Chondrocyte (in vitro differentiated cells): Measurements from ENCODE around the gene PCID2. TPM values are rescaled to one million over a fixed set of nuclear protein-coding genes. Genes with fewer than 3 reads are reported as not detected.
A peak's percentile ranks its signal among the peaks of the same experiment; 100 is the strongest.

ENCODE experiments used
- DNase-seq: peaks from one replicate; pipeline ENCODE4 v3.0.0; 2021; ENCODE audit warnings: mixed read lengths, low spot score
- H3K27ac Mint-ChIP-seq: one replicate; pipeline ENCODE4 v1.8.0; 2021; ENCODE audit warnings: mild to moderate bottlenecking, moderate library complexity, mixed read lengths; ENCODE audit not compliant: unreplicated experiment
- H3K27me3 Mint-ChIP-seq: 2 replicates; pipeline ENCODE4 v1.8.0; 2021; ENCODE audit warnings: low read depth, mixed read lengths
- H3K36me3 Mint-ChIP-seq: 2 replicates; pipeline ENCODE4 v1.8.0; 2021; ENCODE audit warnings: low read depth, mixed read lengths
- H3K4me1 Mint-ChIP-seq: 2 replicates; pipeline ENCODE4 v1.8.0; 2021; ENCODE audit warnings: low read depth, mild to moderate bottlenecking, mixed read lengths
- H3K4me3 Mint-ChIP-seq: one replicate; pipeline ENCODE4 v1.8.0; 2021; ENCODE audit warnings: mild to moderate bottlenecking, moderate library complexity, mixed read lengths; ENCODE audit not compliant: unreplicated experiment
- H3K9me3 Mint-ChIP-seq: 2 replicates; pipeline ENCODE4 v1.8.0; 2021; ENCODE audit warnings: low read depth, mixed read lengths
- total RNA-seq: library from RNA; stranded (reverse); gene quantifications from 3 replicates; pipeline ENCODE4 v1.2.1, GENCODE V29; 2021
- TF ChIP-seq, protein P1 (sequence below): fragments of 200-600 bp; sonication (generic); IDR thresholded peaks from 2 replicates; pipeline ENCODE4 v1.5.0; 2021; ENCODE audit warnings: antibody characterized with exemption, mild to moderate bottlenecking, moderate library complexity

The PCID2 gene
- total RNA-seq, 1 donor from 2014 or later, result 32.9 TPM

DNA sequence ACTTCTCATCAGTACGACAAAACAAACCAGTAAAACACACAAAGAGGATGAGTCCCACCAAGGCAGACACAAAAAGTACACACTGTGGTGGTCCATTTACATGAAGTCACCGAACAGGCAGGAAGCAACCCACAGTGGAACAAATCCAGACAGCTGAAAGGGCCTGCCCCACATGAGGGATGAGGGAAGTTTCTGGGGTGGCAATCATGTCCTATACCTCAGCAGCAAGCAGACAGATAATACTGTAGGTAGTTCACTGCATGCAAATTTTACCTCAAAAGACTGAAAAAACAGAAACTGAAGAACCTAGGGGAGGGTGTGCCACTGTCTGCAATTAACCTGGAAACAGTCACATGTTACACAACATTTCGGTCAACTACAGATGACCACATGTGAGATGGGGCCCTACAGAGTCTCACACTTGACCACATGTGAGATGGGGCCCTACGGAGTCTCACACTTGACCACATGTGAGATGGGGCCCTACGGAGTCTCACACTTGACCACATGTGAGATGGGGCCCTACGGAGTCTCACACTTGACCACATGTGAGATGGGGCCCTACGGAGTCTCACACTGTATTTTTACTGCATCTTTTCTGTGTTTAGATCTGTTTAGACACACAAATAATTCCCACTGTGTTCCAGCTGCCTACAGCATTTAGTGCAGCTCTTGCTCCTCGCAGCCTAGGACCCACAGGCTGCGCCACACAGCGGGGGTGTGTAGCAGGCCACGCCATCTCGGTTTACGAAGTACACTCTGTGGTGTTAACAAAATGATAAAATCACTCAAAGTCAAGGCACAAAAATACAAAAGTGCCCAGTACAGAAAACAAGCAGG is 22.2 kb downstream of the PCID2 start:
- Mint-ChIP-seq H3K4me1 (peaks cover 46% of the 10 kb centered on the region), H3K9me3 (no peaks in the 10 kb centered on the region), H3K4me3 (no peak overlapping the region), H3K36me3 (peaks cover 22% of the 10 kb centered on the region), H3K27me3 (no peaks in the 10 kb centered on the region), H3K27ac (peak overlapping the region; percentile 98)
- DNase-seq, result no peak
- TF ChIP-seq, protein P1, sequence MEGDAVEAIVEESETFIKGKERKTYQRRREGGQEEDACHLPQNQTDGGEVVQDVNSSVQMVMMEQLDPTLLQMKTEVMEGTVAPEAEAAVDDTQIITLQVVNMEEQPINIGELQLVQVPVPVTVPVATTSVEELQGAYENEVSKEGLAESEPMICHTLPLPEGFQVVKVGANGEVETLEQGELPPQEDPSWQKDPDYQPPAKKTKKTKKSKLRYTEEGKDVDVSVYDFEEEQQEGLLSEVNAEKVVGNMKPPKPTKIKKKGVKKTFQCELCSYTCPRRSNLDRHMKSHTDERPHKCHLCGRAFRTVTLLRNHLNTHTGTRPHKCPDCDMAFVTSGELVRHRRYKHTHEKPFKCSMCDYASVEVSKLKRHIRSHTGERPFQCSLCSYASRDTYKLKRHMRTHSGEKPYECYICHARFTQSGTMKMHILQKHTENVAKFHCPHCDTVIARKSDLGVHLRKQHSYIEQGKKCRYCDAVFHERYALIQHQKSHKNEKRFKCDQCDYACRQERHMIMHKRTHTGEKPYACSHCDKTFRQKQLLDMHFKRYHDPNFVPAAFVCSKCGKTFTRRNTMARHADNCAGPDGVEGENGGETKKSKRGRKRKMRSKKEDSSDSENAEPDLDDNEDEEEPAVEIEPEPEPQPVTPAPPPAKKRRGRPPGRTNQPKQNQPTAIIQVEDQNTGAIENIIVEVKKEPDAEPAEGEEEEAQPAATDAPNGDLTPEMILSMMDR, result no peak

DNA sequence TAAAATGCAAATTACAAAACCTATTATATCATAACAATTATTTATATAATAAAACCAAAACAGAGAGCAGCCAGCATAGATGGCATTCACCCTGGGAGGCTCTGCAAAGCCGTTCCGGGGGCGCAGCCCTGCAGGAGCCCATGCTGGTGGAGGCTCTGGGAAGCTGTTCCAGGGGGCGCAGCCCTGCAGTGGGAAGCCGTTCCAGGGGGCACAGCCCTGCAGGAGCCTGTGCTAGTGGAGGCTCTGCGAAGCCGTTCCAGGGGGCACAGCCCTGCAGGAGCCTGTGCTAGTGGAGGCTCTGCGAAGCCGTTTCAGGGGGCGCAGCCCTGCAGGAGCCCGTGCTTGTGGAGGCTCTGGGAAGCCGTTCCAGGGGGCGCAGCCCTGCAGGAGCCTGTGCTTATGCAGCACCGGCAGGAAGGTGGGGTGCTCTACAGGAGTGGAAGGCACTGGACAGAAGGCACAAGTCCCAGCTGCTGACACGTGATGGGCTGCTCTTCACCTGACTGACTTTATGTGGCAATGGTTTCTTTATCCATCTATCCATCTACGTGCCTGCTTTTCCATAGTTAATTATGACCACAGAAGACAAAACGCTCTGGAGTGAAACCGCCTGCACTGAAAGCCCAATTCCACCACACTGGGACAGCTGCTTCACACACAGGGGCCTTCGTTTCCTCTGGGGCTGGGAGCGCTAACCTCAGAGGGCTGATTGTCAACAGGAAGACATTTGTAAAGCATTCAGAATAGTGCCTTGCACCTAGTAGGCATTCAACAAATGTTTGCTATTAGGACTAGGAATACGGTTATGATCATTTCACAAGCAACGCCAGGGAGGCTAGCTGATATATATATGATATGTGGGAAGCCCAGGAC is 23.7 kb downstream of the PCID2 start:
- DNase-seq, result no peak
- Mint-ChIP-seq H3K9me3 (no peaks in the 10 kb centered on the region), H3K27ac (no peak overlapping the region), H3K4me1 (peaks cover 53% of the 10 kb centered on the region), H3K4me3 (no peak overlapping the region), H3K27me3 (no peaks in the 10 kb centered on the region), H3K36me3 (peaks cover 19% of the 10 kb centered on the region)
- TF ChIP-seq, protein P1, result no peak

DNA sequence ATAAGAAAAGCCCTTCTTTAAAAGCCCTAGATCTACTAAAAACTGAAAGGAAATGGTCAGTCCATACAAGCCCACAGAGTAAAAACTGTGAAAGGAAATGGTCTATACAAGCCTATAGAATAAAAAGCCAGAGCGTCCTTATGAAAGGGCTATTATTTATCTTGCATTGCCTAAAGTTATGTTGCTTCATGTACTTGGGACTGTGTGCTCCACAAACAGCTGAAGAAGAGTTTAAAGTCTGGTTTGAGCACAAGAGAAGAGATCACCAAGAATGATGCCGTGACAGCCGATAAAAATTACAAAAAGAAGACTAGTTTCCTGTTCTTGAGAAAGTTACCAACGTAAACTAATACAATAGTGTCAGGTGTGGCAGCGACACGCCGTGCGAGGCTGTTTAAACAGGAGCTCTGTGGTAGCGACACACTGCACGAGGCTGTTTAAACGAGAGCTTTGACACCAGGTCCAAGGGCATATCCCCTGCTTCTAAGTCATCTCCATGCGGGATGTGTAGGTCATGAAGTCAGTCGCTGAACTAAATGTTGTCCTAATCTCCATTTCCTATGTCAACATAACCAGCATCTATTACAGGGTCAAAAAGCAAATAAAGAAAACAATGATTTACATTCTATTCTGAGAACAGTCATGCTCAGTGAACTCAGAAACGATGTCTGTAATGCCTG is 24.9 kb downstream of the PCID2 start:
- no peak for DNase-seq
- no peaks in the 10 kb centered on the region for H3K9me3 Mint-ChIP-seq
- H3K27me3 Mint-ChIP-seq, result no peaks in the 10 kb centered on the region
- TF ChIP-seq, protein P1, result no peak
- peaks cover 59% of the 10 kb centered on the region for H3K4me1 Mint-ChIP-seq
- H3K4me3 Mint-ChIP-seq, result no peak overlapping the region
- H3K36me3 Mint-ChIP-seq, result peaks cover 17% of the 10 kb centered on the region
- H3K27ac Mint-ChIP-seq, result peak overlapping the region; percentile 49

DNA sequence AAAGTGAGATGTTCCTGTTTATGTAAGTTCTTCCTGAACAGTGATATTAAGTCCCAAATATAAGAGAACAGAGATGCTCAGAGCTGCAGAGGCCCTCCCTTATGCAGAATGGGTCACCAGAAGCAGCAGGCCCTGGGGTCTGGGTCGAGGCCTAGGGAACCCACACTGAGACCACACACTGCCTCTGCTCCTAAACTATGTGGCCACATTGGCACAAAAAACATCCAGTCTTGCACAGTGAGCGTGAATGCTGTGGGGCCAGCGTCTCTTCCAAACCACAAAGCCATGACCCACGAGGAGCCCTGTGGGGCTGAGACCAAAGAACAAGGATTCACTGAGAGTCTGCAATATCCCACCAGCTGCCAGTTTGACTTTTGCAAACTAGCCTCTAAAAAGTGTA is 26.4 kb downstream of the PCID2 start:
- peaks cover 15% of the 10 kb centered on the region for H3K36me3 Mint-ChIP-seq
- no peak for DNase-seq
- H3K4me1 Mint-ChIP-seq, result peaks cover 54% of the 10 kb centered on the region
- TF ChIP-seq, protein P1, result no peak
- no peaks in the 10 kb centered on the region for H3K27me3 Mint-ChIP-seq
- H3K27ac Mint-ChIP-seq, result no peak overlapping the region
- no peak overlapping the region for H3K4me3 Mint-ChIP-seq
- H3K9me3 Mint-ChIP-seq, result no peaks in the 10 kb centered on the region
